ENCODE data around the gene TMEM196.

Gene TMEM196

GRCh38 chr7:19715499-19715898 lies 57.9 kb downstream of the TMEM196 start:
- Histone ChIP-seq H3K4me1 (ENCODE audit: low read length) (no peaks in the 10 kb centered on the region), H3K4me3 (ENCODE audit: low read length) (no peak overlapping the region), H4K20me1 (ENCODE audit: insufficient read depth, low read length) (no peaks in the 10 kb centered on the region), H3K79me2 (ENCODE audit: low read length) (no peaks in the 10 kb centered on the region), H3K27ac (ENCODE audit: low read length) (no peak overlapping the region), H3K36me3 (replicated peaks; ENCODE audit: insufficient read depth, low read length) (no peaks in the 10 kb centered on the region), H3K9me2 (replicated peaks; ENCODE audit: insufficient read depth, low read length) (no peaks in the 10 kb centered on the region), H3K27me3 (replicated peaks; ENCODE audit: insufficient read depth, low read length) (no peaks in the 10 kb centered on the region), H3K9me3 (replicated peaks; ENCODE audit: insufficient read depth, low read length) (no peaks in the 10 kb centered on the region), H3K4me2 (ENCODE audit: low read depth, low read length) (no peak overlapping the region), H3F3A (ENCODE audit: insufficient read depth, low read length) (no peaks in the 10 kb centered on the region), H3K9ac (ENCODE audit: low read length) (no peak overlapping the region), H2AFZ (ENCODE audit: low read length) (no peak overlapping the region)
- DNase-seq, result no peak
- TF ChIP-seq CTCF (IDR thresholded peaks at IDR 0.05; ENCODE audit: low read length), result no peak
- no peak for TF ChIP-seq EZH2phosphoT487 (IDR thresholded peaks at IDR 0.05; ENCODE audit: low read length)
- no peak for TF ChIP-seq EZH2 (optimal IDR thresholded peaks at IDR 0.05; ENCODE audit: low read depth, low read length)

- Histone ChIP-seq H3K9me2 (replicated peaks; ENCODE audit: insufficient read depth, low read length) (no peaks in the 10 kb centered on the region), H2AFZ (ENCODE audit: low read length) (no peak overlapping the region), H4K20me1 (ENCODE audit: insufficient read depth, low read length) (no peaks in the 10 kb centered on the region), H3K9me3 (replicated peaks; ENCODE audit: insufficient read depth, low read length) (no peaks in the 10 kb centered on the region), H3K4me3 (ENCODE audit: low read length) (no peak overlapping the region), H3K79me2 (ENCODE audit: low read length) (peaks cover 1% of the 10 kb centered on the region), H3K9ac (ENCODE audit: low read length) (no peak overlapping the region), H3K27ac (ENCODE audit: low read length) (no peak overlapping the region), H3K36me3 (replicated peaks; ENCODE audit: insufficient read depth, low read length) (no peaks in the 10 kb centered on the region), H3K27me3 (replicated peaks; ENCODE audit: insufficient read depth, low read length) (no peaks in the 10 kb centered on the region), H3K4me1 (ENCODE audit: low read length) (peaks cover 3% of the 10 kb centered on the region; the same call in 1 of the 2 replicates), H3F3A (ENCODE audit: insufficient read depth, low read length) (no peaks in the 10 kb centered on the region), H3K4me2 (ENCODE audit: low read depth, low read length) (no peak overlapping the region)
- TF ChIP-seq CTCF (IDR thresholded peaks at IDR 0.05; ENCODE audit: low read length), result peak; percentile 68
- TF ChIP-seq EZH2 (optimal IDR thresholded peaks at IDR 0.05; ENCODE audit: low read depth, low read length), result no peak
- peak; percentile 74 for DNase-seq
Measured at GRCh38 chr7:19713676-19714075, 59.7 kb downstream of the TMEM196 start.

GRCh38 chr7:19709249-19709578 lies 64.2 kb downstream of the TMEM196 start:
- no peak for DNase-seq
- Histone ChIP-seq H2AFZ (ENCODE audit: low read length) (peak overlapping the region; percentile 28), H3K4me3 (ENCODE audit: low read length) (no peak overlapping the region), H3K27me3 (replicated peaks; ENCODE audit: insufficient read depth, low read length) (no peaks in the 10 kb centered on the region), H3K9me2 (replicated peaks; ENCODE audit: insufficient read depth, low read length) (no peaks in the 10 kb centered on the region), H3K4me2 (ENCODE audit: low read depth, low read length) (peak overlapping the region; percentile 44), H3K4me1 (ENCODE audit: low read length) (peaks cover 15% of the 10 kb centered on the region), H3K36me3 (replicated peaks; ENCODE audit: insufficient read depth, low read length) (no peaks in the 10 kb centered on the region), H3K27ac (ENCODE audit: low read length) (no peak overlapping the region), H3F3A (ENCODE audit: insufficient read depth, low read length) (no peaks in the 10 kb centered on the region), H3K9me3 (replicated peaks; ENCODE audit: insufficient read depth, low read length) (no peaks in the 10 kb centered on the region), H3K79me2 (ENCODE audit: low read length) (peaks cover 46% of the 10 kb centered on the region), H4K20me1 (ENCODE audit: insufficient read depth, low read length) (no peaks in the 10 kb centered on the region; the same call in 1 of the 2 replicates), H3K9ac (ENCODE audit: low read length) (no peak overlapping the region)
- TF ChIP-seq CTCF (IDR thresholded peaks at IDR 0.05; ENCODE audit: low read length), result no peak

Measured in MM.1S (cell line).